ENCODE results near the gene CATSPER4.

CATSPER4 gene

DNA sequence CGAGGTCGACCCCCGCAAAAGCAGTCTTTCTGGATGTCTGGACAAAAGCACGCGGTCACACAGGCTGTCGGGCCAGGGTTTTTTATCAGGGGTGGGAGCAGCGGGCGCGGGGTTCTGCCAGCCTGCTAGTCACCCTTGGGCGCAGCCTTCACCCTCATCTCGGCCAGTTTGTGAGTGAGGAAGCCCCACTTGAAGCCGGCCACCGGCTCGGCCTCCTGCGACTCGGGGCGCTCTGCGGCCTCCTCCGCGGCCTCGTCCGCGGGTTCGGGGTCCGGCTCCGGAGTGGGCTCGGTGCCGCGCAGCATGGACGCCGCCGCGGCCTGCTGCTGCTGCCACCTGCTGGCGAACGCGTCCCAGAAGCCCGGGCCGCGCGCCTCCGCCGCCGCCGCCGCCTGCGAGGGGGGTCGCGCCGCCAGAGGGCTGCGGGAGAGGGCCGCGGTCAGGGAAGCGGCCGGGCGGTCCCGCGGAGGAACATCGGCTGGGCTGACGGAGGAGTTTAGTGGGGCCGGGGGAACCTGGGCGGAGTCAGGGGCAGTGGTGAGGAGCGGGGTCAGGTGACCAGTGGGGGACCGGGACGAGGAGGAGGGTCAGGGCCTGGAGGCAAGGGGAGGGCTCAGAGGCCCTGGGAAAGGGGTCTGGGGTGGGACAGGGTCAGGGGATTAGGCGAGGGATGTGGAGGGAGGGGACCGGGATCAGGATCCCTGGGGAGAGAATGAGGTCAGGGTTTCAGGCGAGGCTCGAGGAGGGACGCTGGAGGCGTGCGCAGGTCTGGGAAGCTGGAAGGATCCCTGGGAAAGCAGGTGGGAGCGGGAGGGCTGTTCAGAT is 26.2 kb upstream of the CATSPER4 start:
- DNase-seq (ENCODE audit: extremely low read depth in 1 of 2, low read depth in 1 of 2) = peak in 1 of 2 donors; percentile 11

DNA sequence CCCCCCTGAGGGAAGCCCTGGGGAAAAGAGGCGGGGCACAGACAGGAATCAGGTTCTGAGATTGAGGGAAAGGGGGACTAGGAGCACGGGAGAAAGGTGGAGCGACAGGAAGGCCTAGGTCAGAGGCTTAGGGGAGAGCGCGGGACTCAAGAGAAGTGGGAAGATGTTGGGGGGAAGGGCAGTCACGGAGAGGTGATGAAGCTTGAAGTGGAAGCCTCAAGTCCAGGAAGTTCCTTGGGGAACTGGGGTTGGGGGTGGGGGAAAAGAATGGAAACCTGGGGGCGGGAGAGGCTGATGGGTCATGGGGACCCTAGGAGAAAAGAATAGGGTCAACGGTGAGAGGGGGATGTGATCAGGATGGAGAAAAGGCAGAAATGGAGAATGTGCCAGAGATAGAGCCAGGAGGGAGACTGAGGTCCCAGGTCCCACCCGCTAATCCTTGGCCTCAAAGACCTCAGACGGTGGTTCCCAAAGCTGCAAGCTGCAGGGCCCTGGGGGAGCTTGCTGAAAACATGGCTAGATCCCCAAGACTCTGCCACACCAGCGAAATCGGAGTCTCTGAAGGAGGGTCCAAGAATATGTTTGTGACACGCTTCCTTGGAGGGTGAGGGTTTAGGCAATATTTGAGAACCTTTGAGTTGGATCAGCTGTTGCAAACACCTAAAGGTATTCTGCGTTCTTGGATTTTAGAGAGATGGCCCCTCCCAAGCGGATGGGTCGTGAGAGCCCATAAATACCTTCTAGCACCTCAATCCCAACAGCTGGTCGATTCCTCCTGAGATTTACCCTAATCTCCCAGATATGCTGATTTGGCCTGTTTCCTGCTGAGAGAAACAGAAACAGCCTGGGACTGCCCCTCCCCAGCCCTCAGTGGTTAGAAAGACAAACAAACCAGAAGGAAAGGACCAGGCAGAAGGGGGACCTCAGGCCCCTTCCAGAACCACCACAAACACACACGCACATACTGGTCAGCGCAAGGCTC is 25.2 kb upstream of the CATSPER4 start:
- no peak for DNase-seq (ENCODE audit: extremely low read depth in 1 of 2, low read depth in 1 of 2)

- DNase-seq (ENCODE audit: extremely low read depth in 1 of 2, low read depth in 1 of 2) = no peak
Observed at GRCh38 chr1:26166719-26167281, 23.6 kb upstream of the CATSPER4 start.

DNA sequence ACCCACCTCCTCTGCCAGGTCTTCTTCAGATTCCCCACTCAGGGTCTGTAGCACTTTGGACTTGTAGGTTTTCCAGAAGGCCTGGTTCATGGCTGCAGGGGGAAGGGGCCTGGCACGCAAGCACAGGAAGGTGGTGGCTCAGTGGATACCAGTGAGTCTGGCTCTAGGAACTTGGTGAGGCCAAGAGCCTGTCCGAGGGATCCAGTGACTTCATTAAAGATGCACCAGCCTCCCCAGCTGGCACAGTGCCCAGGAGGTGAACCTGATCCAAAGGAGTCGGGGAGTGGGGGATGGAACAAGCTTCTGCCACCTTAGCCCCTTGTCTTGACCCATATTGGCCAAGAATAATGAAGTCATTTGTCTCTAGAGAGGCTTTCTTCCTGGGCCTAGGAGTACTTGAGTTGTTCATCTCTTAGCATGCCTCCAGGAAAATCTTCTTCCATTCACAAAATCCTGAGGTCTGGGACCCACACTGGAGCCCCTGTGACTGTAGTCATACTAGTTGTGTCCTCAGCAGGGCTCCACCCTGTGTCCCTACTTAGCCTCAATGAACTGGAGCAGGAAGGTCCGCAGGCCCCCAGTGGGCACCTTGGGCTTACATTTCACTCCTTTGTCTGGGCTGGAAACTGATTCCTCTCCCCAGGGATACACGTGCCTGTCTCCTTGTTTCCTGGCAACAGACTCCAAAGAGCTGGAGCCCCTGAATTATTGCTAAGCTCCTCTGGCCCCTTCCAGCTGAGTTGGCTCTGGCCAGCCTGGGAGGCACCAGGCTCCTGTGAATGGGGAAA is 21.8 kb upstream of the CATSPER4 start, which contains the start of gene C1orf232:
Gene C1orf232 (minus strand): TSS at position 554 of the 788 bp plus-strand sequence. CDS start 464 bp downstream, at position 90.
- no peak for DNase-seq (ENCODE audit: extremely low read depth in 1 of 2, low read depth in 1 of 2)

- DNase-seq (ENCODE audit: extremely low read depth in 1 of 2, low read depth in 1 of 2) = no peak
Observed at GRCh38 chr1:26169198-26169554, 21.2 kb upstream of the CATSPER4 start.

- peak; percentile 87 to 88 for DNase-seq (ENCODE audit: extremely low read depth in 1 of 2, low read depth in 1 of 2)
Observed at GRCh38 chr1:26169669-26170471, 20.5 kb upstream of the CATSPER4 start, which contains the start of gene ZNF593. Gene ZNF593, plus strand, starts transcription at chr1:26169908. Its CDS starts 76 bp downstream, at chr1:26169984.

DNA sequence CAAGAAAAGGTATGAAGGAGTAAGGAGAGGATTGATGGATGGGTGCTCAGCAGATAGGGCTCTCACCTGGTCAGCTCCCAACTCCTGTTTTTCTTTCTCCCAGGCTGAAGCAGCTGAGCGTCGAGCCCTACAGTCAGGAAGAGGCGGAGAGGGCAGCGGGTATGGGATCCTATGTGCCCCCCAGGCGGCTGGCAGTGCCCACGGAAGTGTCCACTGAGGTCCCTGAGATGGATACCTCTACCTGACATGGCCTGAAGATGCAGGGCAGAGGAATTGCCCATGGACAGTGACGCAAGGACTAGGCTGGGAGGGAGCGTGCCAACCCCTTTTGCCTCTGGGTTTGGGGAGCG is 20.0 kb upstream of the CATSPER4 start:
- DNase-seq (ENCODE audit: extremely low read depth in 1 of 2, low read depth in 1 of 2) = no peak

DNA sequence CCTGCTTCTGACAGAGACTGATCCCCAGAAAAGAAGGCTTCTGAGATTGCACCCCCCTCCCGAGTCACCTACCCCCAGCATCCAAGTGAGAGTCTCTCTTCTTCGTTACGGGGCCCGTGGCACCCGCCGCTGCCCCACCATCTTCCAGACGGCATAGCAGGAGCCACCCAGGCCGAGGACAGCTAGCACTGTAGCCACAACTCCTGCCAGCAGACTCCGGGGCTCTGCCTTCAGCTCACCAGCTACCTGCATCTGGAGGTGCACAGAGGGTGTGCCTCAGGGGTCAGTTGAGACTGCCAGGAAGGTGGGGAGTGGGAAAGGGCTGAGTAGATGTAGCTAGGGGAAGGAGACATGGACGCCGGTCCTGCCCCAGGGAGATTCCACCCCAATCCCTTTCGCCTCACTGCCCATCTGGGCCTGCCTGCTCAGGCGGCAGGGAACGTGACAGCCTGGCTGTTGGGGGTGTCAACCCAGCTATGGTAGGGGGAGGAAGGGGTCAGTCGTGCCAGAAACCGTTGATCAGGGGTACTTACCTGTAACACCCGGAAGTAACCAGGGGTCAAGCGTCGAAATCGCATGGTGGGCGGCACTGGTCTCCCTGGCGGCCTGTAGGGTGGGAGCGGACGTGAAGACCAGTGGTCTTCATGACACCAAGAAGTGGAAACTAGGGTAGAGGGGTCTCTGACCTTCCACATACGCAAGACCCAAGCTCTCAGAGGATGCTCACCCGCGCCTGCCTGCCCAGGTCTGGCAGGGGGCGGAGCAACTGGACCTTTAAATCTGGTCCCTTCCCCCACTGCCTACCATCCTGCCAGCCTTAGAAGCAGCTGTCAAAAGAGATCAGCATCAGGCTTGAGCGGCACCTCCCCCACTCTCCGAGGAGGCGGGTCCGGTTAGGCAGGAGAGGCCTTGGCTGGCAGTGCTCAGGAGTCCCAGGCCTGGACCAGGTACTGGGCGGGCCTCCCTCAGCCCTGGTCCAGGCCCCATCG is 19.0 kb upstream of the CATSPER4 start, which contains the start of gene ZNF593OS:
Gene ZNF593OS (minus strand): TSS at position 749 of the 989 bp plus-strand sequence. CDS start 171 bp downstream, at position 578.
- DNase-seq (ENCODE audit: extremely low read depth in 1 of 2, low read depth in 1 of 2) = no peak

- no peak for DNase-seq (ENCODE audit: extremely low read depth in 1 of 2, low read depth in 1 of 2)
Observed at GRCh38 chr1:26175346-26175745, 15.1 kb upstream of the CATSPER4 start.

DNA sequence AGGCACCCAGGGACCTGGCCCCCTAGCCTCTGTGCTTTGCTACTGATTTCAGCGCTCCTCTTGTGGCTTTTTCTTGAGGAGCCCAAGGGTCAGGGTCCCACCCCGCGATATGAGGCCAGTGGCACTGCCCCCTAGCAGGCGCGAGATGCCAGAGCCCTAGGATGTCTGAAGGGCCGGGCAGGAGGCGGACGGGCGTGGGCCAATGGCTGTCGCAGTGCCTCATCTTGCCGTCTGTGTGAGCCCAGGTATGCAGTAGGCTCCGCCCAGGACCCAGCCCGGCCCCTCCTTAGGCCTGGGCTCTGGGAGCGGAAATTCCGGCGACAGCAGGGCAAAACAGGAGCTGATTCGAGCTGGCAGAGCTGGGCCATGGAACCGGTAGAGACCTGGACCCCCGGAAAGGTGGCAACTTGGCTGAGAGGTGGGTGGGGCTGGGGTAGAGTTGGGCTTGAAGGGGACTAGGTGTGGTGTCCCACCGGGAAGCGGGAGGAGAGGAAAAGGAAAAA is 13.2 kb upstream of the CATSPER4 start, which contains the start of gene CNKSR1:
Gene CNKSR1 (plus strand): TSS at position 310 of the 503 bp plus-strand sequence. CDS start 57 bp downstream, at position 367.
- no peak for DNase-seq (ENCODE audit: extremely low read depth in 1 of 2, low read depth in 1 of 2)

- no peak for DNase-seq (ENCODE audit: extremely low read depth in 1 of 2, low read depth in 1 of 2)
Observed at GRCh38 chr1:26180010-26180506, 10.3 kb upstream of the CATSPER4 start.

DNA sequence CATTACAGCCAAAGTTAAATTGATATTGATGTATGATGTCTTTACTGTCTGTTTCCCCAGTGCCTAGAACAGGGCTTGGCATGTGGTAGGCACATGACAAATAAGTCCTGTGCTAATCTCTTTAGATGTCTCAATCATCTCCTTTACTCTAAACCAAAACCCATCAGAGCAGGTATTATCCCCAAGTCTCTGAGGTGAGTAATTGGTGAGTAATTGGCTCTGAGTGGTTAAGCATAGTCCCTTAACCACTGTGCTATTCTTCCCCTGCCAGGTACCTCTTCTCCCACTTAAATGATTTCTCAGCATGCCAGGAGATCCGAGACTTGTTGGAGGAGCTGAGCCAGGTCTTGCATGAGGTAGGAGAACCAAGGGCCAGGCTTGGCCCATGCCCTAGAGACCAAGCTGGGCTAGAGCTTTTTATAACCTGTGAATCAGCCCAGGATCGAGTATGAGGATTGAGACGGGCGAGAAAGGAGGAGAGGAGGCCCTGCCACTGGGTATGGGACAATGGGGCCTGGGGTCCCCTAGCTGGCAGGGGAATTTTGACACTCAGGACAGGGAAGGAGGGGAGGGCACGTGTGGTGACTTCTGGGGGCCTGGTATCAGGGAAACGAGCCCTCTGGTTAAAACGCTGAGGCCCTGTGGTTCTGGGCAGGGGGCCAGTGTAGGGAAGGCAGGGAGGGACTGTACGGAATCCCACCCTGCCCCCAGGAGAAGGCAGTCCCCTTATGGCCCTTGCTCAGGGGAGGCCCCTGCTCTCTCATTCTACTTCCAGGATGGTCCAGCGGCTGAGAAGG is 8.6 kb upstream of the CATSPER4 start:
- no peak for DNase-seq (ENCODE audit: extremely low read depth in 1 of 2, low read depth in 1 of 2)

GRCh38 chr1:26182383-26182696 is 8.1 kb upstream of the CATSPER4 start:
- no peak for DNase-seq (ENCODE audit: extremely low read depth in 1 of 2, low read depth in 1 of 2)

DNA sequence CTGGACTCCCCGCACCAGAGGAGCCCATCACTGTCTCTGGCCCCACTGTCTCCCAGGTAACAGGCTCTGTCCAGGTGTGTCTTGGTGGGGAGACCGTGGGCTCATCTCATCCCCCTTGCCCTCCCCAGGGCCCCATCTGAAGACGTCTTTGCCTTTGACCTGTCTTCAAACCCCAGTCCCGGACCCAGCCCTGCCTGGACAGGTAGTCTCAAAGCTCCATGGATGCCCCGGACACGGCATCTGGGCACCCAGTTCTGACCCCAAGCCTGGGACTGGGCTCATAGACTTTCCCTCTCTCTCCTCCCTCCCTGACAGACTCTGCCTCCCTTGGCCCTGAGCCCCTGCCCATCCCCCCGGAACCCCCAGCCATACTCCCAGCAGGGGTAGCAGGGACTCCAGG is 6.3 kb upstream of the CATSPER4 start:
- DNase-seq (ENCODE audit: extremely low read depth in 1 of 2, low read depth in 1 of 2) = no peak

- no peak for DNase-seq (ENCODE audit: extremely low read depth in 1 of 2, low read depth in 1 of 2)
Observed at GRCh38 chr1:26184883-26185282, 5.5 kb upstream of the CATSPER4 start.

DNA sequence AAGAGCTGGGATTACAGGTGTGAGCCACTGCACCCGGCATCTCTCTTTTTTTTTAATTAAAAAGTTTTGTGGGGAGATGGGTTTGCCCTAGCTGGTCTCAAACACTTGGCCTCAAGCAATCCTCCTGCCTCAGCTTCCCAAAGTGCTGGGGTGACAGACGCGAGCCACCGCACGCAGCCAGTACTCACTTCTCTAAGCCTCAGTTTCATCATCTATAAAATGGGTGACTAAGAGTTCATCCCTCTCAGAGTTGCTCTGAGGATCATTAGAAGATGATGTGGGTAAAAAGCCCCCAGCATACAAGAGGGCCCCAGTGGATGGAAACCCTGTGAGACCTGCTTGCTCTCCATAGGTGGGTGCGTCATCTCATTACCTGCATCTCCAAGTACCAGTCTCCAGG is 2.5 kb upstream of the CATSPER4 start:
- no peak for DNase-seq (ENCODE audit: extremely low read depth in 1 of 2, low read depth in 1 of 2)

GRCh38 chr1:26188477-26188876 is 1.9 kb upstream of the CATSPER4 start:
- DNase-seq (ENCODE audit: extremely low read depth in 1 of 2, low read depth in 1 of 2) = no peak
